ENCODE data around the gene TPST1.

TPST1 gene

GRCh38 chr7:66297579-66297978, 92.4 kb downstream of the TPST1 start:
- Histone ChIP-seq H3K36me3 (no peaks in the 10 kb centered on the region), H3K27me3 (no peaks in the 10 kb centered on the region), H3K27ac (peak overlapping the region; percentile 75), H3K9me3 (no peaks in the 10 kb centered on the region), H3K4me1 (ENCODE audit: control insufficient read depth in 1 of 2, insufficient read depth in 1 of 2, low read depth in 1 of 2, low read length in 1 of 2) (peaks cover 39 to 42% of the 10 kb centered on the region in 2 experiments), H3K4me3 (ENCODE audit: low read depth in 1 of 2, low read length in 1 of 2) (no peak overlapping the region)
- no peak for TF ChIP-seq CTCF (IDR thresholded peaks at IDR 0.05)

GRCh38 chr7:66301249-66301648, 96.1 kb downstream of the TPST1 start:
- TF ChIP-seq CTCF (IDR thresholded peaks at IDR 0.05) = no peak
- Histone ChIP-seq H3K27ac (peak overlapping the region; percentile 55), H3K36me3 (no peaks in the 10 kb centered on the region)

GRCh38 chr7:66301737-66302136, 96.6 kb downstream of the TPST1 start:
- Histone ChIP-seq H3K4me3 (ENCODE audit: low read depth in 1 of 2, low read length in 1 of 2) (no peak overlapping the region), H3K36me3 (no peaks in the 10 kb centered on the region), H3K27me3 (no peaks in the 10 kb centered on the region), H3K4me1 (ENCODE audit: control insufficient read depth in 1 of 2, insufficient read depth in 1 of 2, low read depth in 1 of 2, low read length in 1 of 2) (peaks cover 29 to 31% of the 10 kb centered on the region in 2 experiments), H3K27ac (peak overlapping the region; percentile 55), H3K9me3 (no peaks in the 10 kb centered on the region)
- no peak for TF ChIP-seq CTCF (IDR thresholded peaks at IDR 0.05)

More at GRCh38 chr7:66301249-66301648, 96.1 kb downstream of the TPST1 start:
- H3K4me1 ChIP-seq (ENCODE audit: control insufficient read depth in 1 of 2, insufficient read depth in 1 of 2, low read depth in 1 of 2, low read length in 1 of 2) = peaks cover 34 to 36% of the 10 kb centered on the region in 2 experiments
- H3K9me3 ChIP-seq = no peaks in the 10 kb centered on the region
- no peaks in the 10 kb centered on the region for H3K27me3 ChIP-seq
- no peak overlapping the region for H3K4me3 ChIP-seq (ENCODE audit: low read depth in 1 of 2, low read length in 1 of 2)

GRCh38 chr7:66303454-66304155, 98.5 kb downstream of the TPST1 start:
- Histone ChIP-seq H3K4me3 (ENCODE audit: low read depth in 1 of 2, low read length in 1 of 2) (no peak overlapping the region), H3K27ac (no peak overlapping the region), H3K9me3 (no peaks in the 10 kb centered on the region), H3K36me3 (no peaks in the 10 kb centered on the region), H3K4me1 (ENCODE audit: control insufficient read depth in 1 of 2, insufficient read depth in 1 of 2, low read depth in 1 of 2, low read length in 1 of 2) (peaks cover 19 to 20% of the 10 kb centered on the region in 2 experiments), H3K27me3 (no peaks in the 10 kb centered on the region)
- no peak for TF ChIP-seq CTCF (IDR thresholded peaks at IDR 0.05)

- no peak for TF ChIP-seq CTCF (IDR thresholded peaks at IDR 0.05)
- Histone ChIP-seq H3K9me3 (no peaks in the 10 kb centered on the region), H3K27ac (no peak overlapping the region), H3K27me3 (no peaks in the 10 kb centered on the region), H3K4me1 (ENCODE audit: control insufficient read depth in 1 of 2, insufficient read depth in 1 of 2, low read depth in 1 of 2, low read length in 1 of 2) (peaks cover 19 to 20% of the 10 kb centered on the region in 2 experiments), H3K36me3 (no peaks in the 10 kb centered on the region), H3K4me3 (ENCODE audit: low read depth in 1 of 2, low read length in 1 of 2) (no peak overlapping the region)
Measured at GRCh38 chr7:66304536-66304935, 99.4 kb downstream of the TPST1 start.
